BJ (cell line): ENCODE measurements around the gene PTPRJ. TPM values are rescaled to one million over a fixed set of nuclear protein-coding genes. Genes with fewer than 3 reads are reported as not detected.
"Not testable (repeated sequence)": the region's sequence is repeated elsewhere in the genome, so short reads cannot be mapped to it uniquely, and the experiment has no call there.

Experiments used
- CTCF ChIA-PET: fragments of 350-600 bp; formaldehyde crosslinking; extraction: SDS; loops from one replicate; lab custom pipeline; 2021; ENCODE audit warnings: antibody characterized with exemption, inconsistent platforms; lab: Yijun Ruan, JAX
- POLR2A ChIA-PET: fragments of 300-600 bp; sonication (Branson Sonifier 250); formaldehyde crosslinking; extraction: SDS; loops from one replicate; lab custom pipeline; 2021; ENCODE audit warnings: antibody characterized with exemption; lab: Charles Lee
- DNase-seq: peaks from one replicate; pipeline ENCODE4 v3.0.0-alpha.2; 2011; ENCODE audit warnings: low read depth
- H3K27me3 ChIP-seq: 2 replicates; pipeline ENCODE4 v1.6.0; 2011; ENCODE audit warnings: low read length; ENCODE audit not compliant: control insufficient read depth, insufficient read depth
- H3K36me3 ChIP-seq: 2 replicates; pipeline ENCODE4 v1.5.1; 2011; ENCODE audit warnings: low read length; ENCODE audit not compliant: control insufficient read depth, insufficient read depth
- H3K4me3 ChIP-seq: 2 replicates; pipeline ENCODE4 v1.5.1; 2011; ENCODE audit warnings: low read depth, mild to moderate bottlenecking, control low read depth, low read length
- polyA plus RNA-seq: library from polyadenylated mRNA; depleted of rRNA; stranded (reverse); fragments of >200 nt; gene quantifications from 2 replicates; pipeline ENCODE4 v1.2.3, GENCODE V29; 2011
- TF ChIP-seq, protein P1 (sequence below): IDR thresholded peaks from 2 replicates; pipeline ENCODE4 v1.5.1; 2011; ENCODE audit warnings: low read depth, mild to moderate bottlenecking, control low read depth, inconsistent platforms, low read length, moderate library complexity; ENCODE audit not compliant: insufficient read depth

PTPRJ gene
- polyA plus RNA-seq, 1 experiment, result 3.8 TPM

DNA sequence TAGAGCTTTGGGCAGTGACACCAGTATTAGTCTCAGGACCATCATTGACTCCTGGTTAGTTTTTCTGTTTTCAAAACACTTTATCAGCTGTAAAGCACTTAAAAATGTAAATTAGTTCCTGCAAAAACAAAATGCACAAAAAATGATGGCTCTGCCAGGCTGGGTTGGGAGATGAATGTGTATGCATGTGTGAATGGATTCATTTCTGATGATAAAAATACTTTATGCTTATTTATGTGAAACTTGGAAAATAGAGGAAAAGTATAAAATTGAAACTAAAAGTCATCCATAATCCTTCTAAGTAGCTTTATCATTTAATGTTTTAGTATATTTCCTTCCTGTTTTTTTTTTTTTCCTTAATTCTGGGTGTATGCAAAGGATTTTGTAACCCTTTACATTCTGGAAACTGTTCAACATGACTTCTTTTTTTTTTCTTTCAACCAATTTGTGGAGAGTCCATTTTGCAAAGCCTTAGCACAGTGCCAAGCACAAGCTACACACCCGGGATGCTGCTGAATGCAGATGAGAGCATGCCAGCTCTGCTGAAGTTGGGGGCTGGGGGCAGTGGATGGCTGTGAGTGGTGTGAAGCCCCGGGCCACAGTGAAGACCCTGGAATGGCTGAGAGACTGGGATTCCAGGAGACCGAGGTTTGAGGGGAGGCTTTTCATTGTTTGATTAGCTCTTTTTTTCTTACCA, 37.6 kb downstream of the PTPRJ start:
- no peaks in the 10 kb centered on the region for H3K27me3 ChIP-seq
- ChIA-PET CTCF (interaction anchor here (1.2 to 1.3 kb wide), 2 partner anchors 8 to 11 kb away, joined by 4 to 6 read pairs; no protein-coding TSS in a partner anchor), POLR2A (no interaction called here)
- DNase-seq, result no peak
- TF ChIP-seq, protein P1, sequence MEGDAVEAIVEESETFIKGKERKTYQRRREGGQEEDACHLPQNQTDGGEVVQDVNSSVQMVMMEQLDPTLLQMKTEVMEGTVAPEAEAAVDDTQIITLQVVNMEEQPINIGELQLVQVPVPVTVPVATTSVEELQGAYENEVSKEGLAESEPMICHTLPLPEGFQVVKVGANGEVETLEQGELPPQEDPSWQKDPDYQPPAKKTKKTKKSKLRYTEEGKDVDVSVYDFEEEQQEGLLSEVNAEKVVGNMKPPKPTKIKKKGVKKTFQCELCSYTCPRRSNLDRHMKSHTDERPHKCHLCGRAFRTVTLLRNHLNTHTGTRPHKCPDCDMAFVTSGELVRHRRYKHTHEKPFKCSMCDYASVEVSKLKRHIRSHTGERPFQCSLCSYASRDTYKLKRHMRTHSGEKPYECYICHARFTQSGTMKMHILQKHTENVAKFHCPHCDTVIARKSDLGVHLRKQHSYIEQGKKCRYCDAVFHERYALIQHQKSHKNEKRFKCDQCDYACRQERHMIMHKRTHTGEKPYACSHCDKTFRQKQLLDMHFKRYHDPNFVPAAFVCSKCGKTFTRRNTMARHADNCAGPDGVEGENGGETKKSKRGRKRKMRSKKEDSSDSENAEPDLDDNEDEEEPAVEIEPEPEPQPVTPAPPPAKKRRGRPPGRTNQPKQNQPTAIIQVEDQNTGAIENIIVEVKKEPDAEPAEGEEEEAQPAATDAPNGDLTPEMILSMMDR, result no peak
- H3K36me3 ChIP-seq, result no peaks in the 10 kb centered on the region
- no peak overlapping the region for H3K4me3 ChIP-seq

- ChIA-PET CTCF (interaction anchor here (1.2 to 1.3 kb wide), 2 partner anchors 9 to 10 kb away, joined by 4 to 6 read pairs; no protein-coding TSS in a partner anchor), POLR2A (interaction anchor here (0.6 kb wide), 1 partner anchor 42 kb away, joined by 3 read pairs; no protein-coding TSS in a partner anchor)
- no peak for DNase-seq
- H3K4me3 ChIP-seq, result no peak overlapping the region
- TF ChIP-seq, protein P1, result no peak
- H3K36me3 ChIP-seq, result no peaks in the 10 kb centered on the region
- H3K27me3 ChIP-seq, result no peaks in the 10 kb centered on the region
Observed at GRCh38 chr11:48018528-48019216, 38.3 kb downstream of the PTPRJ start.

DNA sequence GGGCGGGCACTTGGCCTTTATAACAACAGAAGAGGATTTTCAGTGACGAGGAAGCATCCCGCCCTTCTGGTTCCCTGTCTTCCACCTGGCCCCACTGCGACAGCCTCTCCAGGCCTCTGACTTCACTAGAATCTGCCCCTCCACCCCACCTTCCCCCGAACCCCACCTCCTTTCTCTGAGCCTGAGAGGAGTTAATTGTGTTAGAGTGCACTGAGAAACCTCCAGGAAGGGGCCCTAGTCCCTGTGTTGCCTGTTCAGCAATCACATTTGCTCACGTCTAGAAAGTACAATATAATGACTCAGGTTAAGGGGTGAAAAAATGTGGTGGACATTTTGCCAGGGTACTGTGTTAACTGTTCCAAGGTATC, 38.8 kb downstream of the PTPRJ start:
- no peak overlapping the region for H3K4me3 ChIP-seq
- H3K27me3 ChIP-seq, result no peaks in the 10 kb centered on the region
- no peak for DNase-seq
- POLR2A ChIA-PET, result interaction anchor here (0.6 kb wide), 1 partner anchor 41 kb away, joined by 3 read pairs; no protein-coding TSS in a partner anchor
- no peaks in the 10 kb centered on the region for H3K36me3 ChIP-seq
- CTCF ChIA-PET, result no interaction called here
- TF ChIP-seq, protein P1, result no peak

DNA sequence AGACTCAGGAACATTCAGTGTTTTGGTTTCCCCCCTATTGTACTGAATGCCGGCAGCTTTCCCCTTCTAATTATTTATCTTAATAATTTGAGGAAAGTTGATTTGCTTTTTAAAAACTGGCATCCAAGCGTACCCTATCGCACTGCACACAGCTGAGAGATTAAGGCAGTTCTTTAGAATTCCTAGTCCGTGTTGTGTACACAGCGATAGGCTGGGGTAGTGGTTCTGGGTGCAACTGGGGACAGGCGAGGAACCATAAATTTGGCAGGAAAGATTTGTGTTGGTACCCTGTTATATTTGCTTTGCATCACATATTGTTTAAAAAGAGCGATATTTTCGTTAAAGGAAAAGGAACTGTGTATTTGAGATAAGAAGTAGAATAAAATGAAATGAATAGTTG, 39.2 kb downstream of the PTPRJ start:
- Histone ChIP-seq H3K36me3 (no peaks in the 10 kb centered on the region), H3K4me3 (no peak overlapping the region), H3K27me3 (no peaks in the 10 kb centered on the region)
- TF ChIP-seq, protein P1, result no peak
- no peak for DNase-seq
- ChIA-PET CTCF (no interaction called here), POLR2A (interaction anchor here (0.6 kb wide), 1 partner anchor 41 kb away, joined by 3 read pairs; no protein-coding TSS in a partner anchor)

DNA sequence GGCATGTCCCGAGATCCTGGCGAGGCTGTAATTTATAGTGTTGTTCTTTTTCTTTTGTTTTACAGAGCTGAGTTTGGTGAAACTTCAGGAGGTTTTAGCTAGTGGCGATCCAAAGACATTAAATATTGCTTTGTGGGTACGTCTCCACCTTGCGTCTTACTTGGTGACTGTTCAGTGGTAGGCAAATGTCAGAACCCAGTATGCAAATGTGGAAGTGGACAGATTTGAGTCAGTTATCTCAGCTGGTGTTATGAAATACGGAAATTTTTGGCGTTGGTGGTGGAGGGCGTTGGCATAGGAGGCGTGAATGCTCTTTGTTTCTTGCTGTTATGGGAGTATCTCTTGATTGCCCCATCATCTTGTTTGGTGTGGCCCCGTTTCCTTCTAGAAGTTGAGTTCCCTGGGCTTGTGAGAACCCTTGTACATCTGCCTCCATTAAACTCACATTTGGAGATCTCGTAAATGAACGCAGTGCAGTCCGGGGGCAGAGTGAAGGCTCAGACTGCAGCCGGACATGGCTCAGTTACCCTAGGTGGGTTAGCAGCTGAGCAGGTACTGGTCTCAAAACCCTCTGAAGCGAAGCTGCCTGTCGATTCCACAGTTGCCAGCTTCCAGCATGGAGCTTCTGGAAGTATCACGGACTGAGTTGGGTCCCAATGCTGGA, 39.9 kb downstream of the PTPRJ start:
- H3K36me3 ChIP-seq, result no peaks in the 10 kb centered on the region
- H3K4me3 ChIP-seq, result no peak overlapping the region
- ChIA-PET CTCF (no interaction called here), POLR2A (no interaction called here)
- no peaks in the 10 kb centered on the region for H3K27me3 ChIP-seq
- TF ChIP-seq, protein P1, result no peak
- no peak for DNase-seq

- DNase-seq, CTCF ChIA-PET, H3K27me3 ChIP-seq, H3K4me3 ChIP-seq, H3K36me3 ChIP-seq, POLR2A ChIA-PET: not testable (repeated sequence)
Observed at GRCh38 chr11:48021201-48021820, 41.0 kb downstream of the PTPRJ start.
